HCT116 (cell line): ENCODE measurements around the gene TRPC4. TPM values are rescaled to one million over a fixed set of nuclear protein-coding genes. Genes with fewer than 3 reads are reported as not detected.

Experiments used
- ATAC-seq: fragments of 200-7000 bp; cut with Tn5 transposase; 2 replicates; pipeline ENCODE4 v1.9.1; 2020; ENCODE audit warnings: mild to moderate bottlenecking, moderate library complexity
- BruUV-seq: library from RNA; stranded (reverse); fragments of 400-500 nt; replicated peaks from 2 replicates; lab custom pipeline; 2021; lab: Mats Ljungman, UMichigan
- CTCF ChIA-PET: fragments of 300-600 bp; sonication (Branson Sonifier 250); formaldehyde crosslinking; loops from one replicate; lab custom pipeline; 2021; ENCODE audit warnings: antibody characterized with exemption; lab: Charles Lee
- POLR2A ChIA-PET: fragments of 300-600, 350-600 bp; sonication (Branson Sonifier 250); formaldehyde crosslinking; loops from one replicate; lab custom pipeline; 2021; ENCODE audit warnings: antibody characterized with exemption; lab: Charles Lee
- RAD21 ChIA-PET, 2 experiments: fragments of 300-600 bp; sonication (Branson Sonifier 250); formaldehyde crosslinking; loops; one replicate each; lab custom pipeline; 2023; ENCODE audit warnings: low total read pairs in 2 of 2; ENCODE audit not compliant: uncharacterized antibody in 2 of 2, unreplicated experiment in 2 of 2, low non-redundant PET in 1 of 2; lab: Charles Lee
- DNase-seq: peaks from one replicate; pipeline ENCODE4 v3.0.0-alpha.2; 2010; ENCODE audit warnings: low read depth, low spot score
- H2AFZ ChIP-seq: fragments of 200-600 bp; shearing (Covaris generic), sonication (generic); 2 replicates; pipeline ENCODE4 v1.6.1; 2017; ENCODE audit warnings: low read depth, mixed run types, mixed read lengths, antibody characterized with exemption, low read length; ENCODE audit not compliant: poor library complexity, severe bottlenecking
- H3K27ac ChIP-seq: 2 replicates; pipeline ENCODE4 v1.5.1; 2012; ENCODE audit warnings: low read depth, low read length
- H3K27me3 ChIP-seq: fragments of 200-600 bp; sonication (generic); 2 replicates; pipeline ENCODE4 v1.6.1; 2016; ENCODE audit warnings: mixed run types, low read length, mixed read lengths; ENCODE audit not compliant: insufficient read depth
- H3K36me3 ChIP-seq, 2 experiments: fragments of 200-500 bp in 1 of 2; fragments of 200-600 bp in 1 of 2; sonication (Bioruptor generic) in 1 of 2; sonication (generic) in 1 of 2; 2 replicates each; pipeline versions ENCODE4 v1.5.1 to v1.6.1; 2014 to 2016; ENCODE audit warnings: low read length in 2 of 2, inconsistent platforms in 1 of 2, mixed read lengths in 1 of 2, mixed run types in 1 of 2; ENCODE audit not compliant: insufficient read depth in 2 of 2, control insufficient read depth in 1 of 2
- H3K4me1 ChIP-seq, 2 experiments: fragments of 200-600 bp in 1 of 2; sonication (generic) in 1 of 2; 2 replicates each; pipeline versions ENCODE4 v1.5.1 to v1.6.1; 2012 to 2017; ENCODE audit warnings: low read length in 2 of 2, inconsistent platforms in 1 of 2, mild to moderate bottlenecking in 1 of 2, mixed read lengths in 1 of 2, mixed run types in 1 of 2, moderate library complexity in 1 of 2; ENCODE audit not compliant: insufficient read depth in 2 of 2, control insufficient read depth in 1 of 2
- H3K4me2 ChIP-seq: fragments of 200-600 bp; sonication (generic); 2 replicates; pipeline ENCODE4 v1.6.1; 2017; ENCODE audit warnings: mixed run types, low read length, mixed read lengths
- H3K4me3 ChIP-seq, 2 experiments: fragments of 200-600 bp in 1 of 2; sonication (generic) in 1 of 2; replicated peaks in 1 of 2; 2 replicates each; pipeline ENCODE4 v1.5.1; 2011 to 2016; ENCODE audit warnings: low read length in 2 of 2, control low read depth in 1 of 2, low read depth in 1 of 2, mild to moderate bottlenecking in 1 of 2, mixed read lengths in 1 of 2, mixed run types in 1 of 2
- H3K79me2 ChIP-seq: fragments of 200-600 bp; sonication (generic); 2 replicates; pipeline ENCODE4 v1.6.1; 2017; ENCODE audit warnings: mild to moderate bottlenecking, mixed run types, low read length, moderate library complexity, mixed read lengths; ENCODE audit not compliant: insufficient read depth
- H3K9ac ChIP-seq: fragments of 200-600 bp; sonication (generic); 2 replicates; pipeline ENCODE4 v1.6.1; 2016; ENCODE audit warnings: low read length, mixed read lengths
- H3K9me2 ChIP-seq: fragments of 200-600 bp; sonication (generic), shearing (Covaris generic); 2 replicates; pipeline ENCODE4 v1.6.1; 2017; ENCODE audit warnings: mixed run types, mild to moderate bottlenecking, moderate library complexity; ENCODE audit not compliant: insufficient read depth
- H3K9me3 ChIP-seq, 2 experiments: fragments of 200-500 bp in 1 of 2; fragments of 200-600 bp in 1 of 2; sonication (Bioruptor generic) in 1 of 2; sonication (generic) in 1 of 2; 2 replicates each; pipeline ENCODE4 v1.6.1; 2014 to 2017; ENCODE audit warnings: low read length in 2 of 2, mixed read lengths in 2 of 2, inconsistent platforms in 1 of 2, low read depth in 1 of 2, mild to moderate bottlenecking in 1 of 2, mixed run types in 1 of 2, moderate library complexity in 1 of 2; ENCODE audit not compliant: control insufficient read depth in 1 of 2, insufficient read depth in 1 of 2
- H4K20me1 ChIP-seq: fragments of 200-600 bp; sonication (generic), shearing (Covaris generic); 2 replicates; pipeline ENCODE4 v1.6.1; 2017; ENCODE audit warnings: mixed run types, mild to moderate bottlenecking, moderate library complexity; ENCODE audit not compliant: insufficient read depth
- CBX3 ChIP-seq: IDR thresholded peaks from 2 replicates; pipeline ENCODE4 v1.6.1; 2012; ENCODE audit warnings: low read depth
- EGR1 ChIP-seq: IDR thresholded peaks from 2 replicates; pipeline ENCODE4 v1.6.1; 2012; ENCODE audit warnings: low read depth
- ELF1 ChIP-seq: IDR thresholded peaks from 2 replicates; pipeline ENCODE4 v1.6.1; 2012; ENCODE audit warnings: low read depth, borderline replicate concordance
- EZH2 ChIP-seq: fragments of 200-600 bp; sonication (generic); IDR thresholded peaks from 2 replicates; pipeline ENCODE4 v1.6.1; 2017; ENCODE audit warnings: antibody characterized with exemption, mixed run types
- EZH2phosphoT487 ChIP-seq: fragments of 200-600 bp; IDR thresholded peaks from 2 replicates; pipeline ENCODE4 v1.6.1; 2018; ENCODE audit warnings: antibody characterized with exemption, borderline replicate concordance
- FOSL1 ChIP-seq: IDR thresholded peaks from 2 replicates; pipeline ENCODE4 v1.6.1; 2012; ENCODE audit warnings: low read depth
- JUND ChIP-seq: IDR thresholded peaks from 2 replicates; pipeline ENCODE4 v1.6.1; 2012
- POLR2A ChIP-seq: IDR thresholded peaks from 2 replicates; pipeline ENCODE4 v1.7.0; 2011; ENCODE audit warnings: borderline replicate concordance; ENCODE audit not compliant: insufficient read depth, insufficient read length; ENCODE audit errors: extremely low read depth
- POLR2AphosphoS5 ChIP-seq: IDR thresholded peaks from 2 replicates; pipeline ENCODE4 v1.6.1; 2011; ENCODE audit warnings: mild to moderate bottlenecking, low read depth, low read length, moderate library complexity
- SIN3A ChIP-seq: IDR thresholded peaks from 2 replicates; pipeline ENCODE4 v1.6.1; 2012; ENCODE audit warnings: low read depth
- SP1 ChIP-seq: IDR thresholded peaks from 2 replicates; pipeline ENCODE4 v1.6.1; 2012; ENCODE audit warnings: low read depth
- TCF7L2 ChIP-seq: IDR thresholded peaks from 2 replicates; pipeline ENCODE4 v1.7.0; 2011; ENCODE audit warnings: borderline replicate concordance, inconsistent platforms; ENCODE audit not compliant: insufficient read depth, insufficient read length; ENCODE audit errors: extremely low read depth
- YY1 ChIP-seq: IDR thresholded peaks from 2 replicates; pipeline ENCODE4 v1.6.1; 2011; ENCODE audit warnings: low read length, low read depth, moderate library complexity, mild to moderate bottlenecking; ENCODE audit not compliant: insufficient replicate concordance; ENCODE audit errors: extremely low read depth
- ZFX ChIP-seq: fragments of 450-650 bp; IDR thresholded peaks from 2 replicates; pipeline ENCODE4 v1.6.1; 2017
- ZNF274 ChIP-seq: fragments of 200-500 bp; sonication (Bioruptor generic); IDR thresholded peaks from 2 replicates; pipeline ENCODE4 v1.6.1; 2014; ENCODE audit warnings: mild to moderate bottlenecking, low read depth, low read length, inconsistent platforms
- intact Hi-C: fragments of 100-400 bp; cut with micrococcal nuclease; formaldehyde crosslinking; loops from 2 replicates; pipeline ENCODE4 v1.10.0; 2022
- total RNA-seq: library from RNA; stranded (reverse); gene quantifications from one replicate; pipeline ENCODE4 v1.2.1, GENCODE V29; 2021; ENCODE audit not compliant: unreplicated experiment
- TF ChIP-seq, protein P1 (sequence below): IDR thresholded peaks from 2 replicates; pipeline ENCODE4 v1.6.1; 2011; ENCODE audit warnings: mild to moderate bottlenecking, low read length, moderate library complexity; ENCODE audit not compliant: insufficient replicate concordance; ENCODE audit errors: extremely low read depth
- TF ChIP-seq, protein P2 (sequence below), 3 experiments: fragments of 200-600 bp in 1 of 3; sonication (generic) in 1 of 3; IDR thresholded peaks in 2 of 3; conservative IDR thresholded peaks in 1 of 3; 2 replicates each; pipeline ENCODE4 v1.5.1; 2012 to 2017; ENCODE audit warnings: low read depth in 2 of 3, low read length in 2 of 3, antibody characterized with exemption in 1 of 3, borderline replicate concordance in 1 of 3, control low read depth in 1 of 3, mild to moderate bottlenecking in 1 of 3, mixed read lengths in 1 of 3, mixed run types in 1 of 3, moderate library complexity in 1 of 3; ENCODE audit not compliant: insufficient read depth in 1 of 3
- TF ChIP-seq, protein P3 (sequence below): IDR thresholded peaks from 2 replicates; pipeline ENCODE4 v1.6.1; 2012; ENCODE audit warnings: low read depth
- TF ChIP-seq, protein P4 (sequence below): IDR thresholded peaks from 2 replicates; pipeline ENCODE4 v1.6.1; 2012

TRPC4 gene
- total RNA-seq, 1 experiment from 2014 or later: not detected

DNA sequence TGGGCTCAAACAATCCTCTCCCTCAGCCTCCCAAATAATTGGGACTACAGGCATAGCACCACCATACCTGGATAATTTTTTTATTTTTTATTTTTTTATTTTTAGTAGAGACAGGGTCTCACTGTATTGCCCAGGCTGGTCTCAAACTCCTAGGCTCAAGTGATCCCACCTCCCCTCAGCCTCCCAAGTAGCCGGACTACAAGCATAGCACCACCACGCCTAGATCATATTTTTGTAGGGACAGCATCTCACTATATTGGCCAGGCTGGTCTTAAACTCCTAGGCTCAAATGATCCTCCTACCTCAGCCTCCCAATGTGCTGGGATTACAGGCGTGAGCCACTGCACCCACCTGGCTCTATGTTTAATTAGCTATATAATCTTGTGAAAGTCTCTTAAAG is 114.2 kb downstream of the TRPC4 start:
- no peak overlapping the region for H2AFZ ChIP-seq
- no peaks in the 10 kb centered on the region for H3K27me3 ChIP-seq
- H3K9ac ChIP-seq: no peak overlapping the region
- no peaks in the 10 kb centered on the region for H3K36me3 ChIP-seq
- H3K79me2 ChIP-seq: no peaks in the 10 kb centered on the region
- H3K4me1 ChIP-seq: no peaks in the 10 kb centered on the region
- no TSS peak for BruUV-seq
- H3K4me2 ChIP-seq: no peak overlapping the region
- peaks cover 4 to 6% of the 10 kb centered on the region in 2 experiments; a peak in 1 of 4 replicates for H3K9me3 ChIP-seq
- no peaks in the 10 kb centered on the region for H4K20me1 ChIP-seq
- H3K27ac ChIP-seq: no peak overlapping the region
- ChIA-PET POLR2A (no interaction called here), RAD21 (no interaction called here), CTCF (no interaction called here)
- no peaks in the 10 kb centered on the region for H3K9me2 ChIP-seq
- DNase-seq (no peak), ATAC-seq (no peak)
- TF ChIP-seq, protein P1, sequence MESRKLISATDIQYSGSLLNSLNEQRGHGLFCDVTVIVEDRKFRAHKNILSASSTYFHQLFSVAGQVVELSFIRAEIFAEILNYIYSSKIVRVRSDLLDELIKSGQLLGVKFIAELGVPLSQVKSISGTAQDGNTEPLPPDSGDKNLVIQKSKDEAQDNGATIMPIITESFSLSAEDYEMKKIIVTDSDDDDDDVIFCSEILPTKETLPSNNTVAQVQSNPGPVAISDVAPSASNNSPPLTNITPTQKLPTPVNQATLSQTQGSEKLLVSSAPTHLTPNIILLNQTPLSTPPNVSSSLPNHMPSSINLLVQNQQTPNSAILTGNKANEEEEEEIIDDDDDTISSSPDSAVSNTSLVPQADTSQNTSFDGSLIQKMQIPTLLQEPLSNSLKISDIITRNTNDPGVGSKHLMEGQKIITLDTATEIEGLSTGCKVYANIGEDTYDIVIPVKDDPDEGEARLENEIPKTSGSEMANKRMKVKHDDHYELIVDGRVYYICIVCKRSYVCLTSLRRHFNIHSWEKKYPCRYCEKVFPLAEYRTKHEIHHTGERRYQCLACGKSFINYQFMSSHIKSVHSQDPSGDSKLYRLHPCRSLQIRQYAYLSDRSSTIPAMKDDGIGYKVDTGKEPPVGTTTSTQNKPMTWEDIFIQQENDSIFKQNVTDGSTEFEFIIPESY: no peak
- TF ChIP-seq POLR2A (no peak), EZH2 (no peak), POLR2AphosphoS5 (no peak), EGR1 (no peak), ZFX (no peak), SIN3A (no peak), JUND (no peak), SP1 (no peak), YY1 (no peak), EZH2phosphoT487 (no peak), CBX3 (no peak), ZNF274 (no peak), ELF1 (no peak), TCF7L2 (no peak), FOSL1 (no peak)
- TF ChIP-seq, protein P2, sequence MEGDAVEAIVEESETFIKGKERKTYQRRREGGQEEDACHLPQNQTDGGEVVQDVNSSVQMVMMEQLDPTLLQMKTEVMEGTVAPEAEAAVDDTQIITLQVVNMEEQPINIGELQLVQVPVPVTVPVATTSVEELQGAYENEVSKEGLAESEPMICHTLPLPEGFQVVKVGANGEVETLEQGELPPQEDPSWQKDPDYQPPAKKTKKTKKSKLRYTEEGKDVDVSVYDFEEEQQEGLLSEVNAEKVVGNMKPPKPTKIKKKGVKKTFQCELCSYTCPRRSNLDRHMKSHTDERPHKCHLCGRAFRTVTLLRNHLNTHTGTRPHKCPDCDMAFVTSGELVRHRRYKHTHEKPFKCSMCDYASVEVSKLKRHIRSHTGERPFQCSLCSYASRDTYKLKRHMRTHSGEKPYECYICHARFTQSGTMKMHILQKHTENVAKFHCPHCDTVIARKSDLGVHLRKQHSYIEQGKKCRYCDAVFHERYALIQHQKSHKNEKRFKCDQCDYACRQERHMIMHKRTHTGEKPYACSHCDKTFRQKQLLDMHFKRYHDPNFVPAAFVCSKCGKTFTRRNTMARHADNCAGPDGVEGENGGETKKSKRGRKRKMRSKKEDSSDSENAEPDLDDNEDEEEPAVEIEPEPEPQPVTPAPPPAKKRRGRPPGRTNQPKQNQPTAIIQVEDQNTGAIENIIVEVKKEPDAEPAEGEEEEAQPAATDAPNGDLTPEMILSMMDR (IDR thresholded peaks at IDR 0.05 in 2 of 3, conservative IDR thresholded peaks at IDR 0.05 in 1 of 3; ENCODE audit: borderline replicate concordance in 1 of 3, insufficient read depth in 1 of 3, low read depth in 2 of 3, low read length in 2 of 3): no peak
- TF ChIP-seq, protein P3, sequence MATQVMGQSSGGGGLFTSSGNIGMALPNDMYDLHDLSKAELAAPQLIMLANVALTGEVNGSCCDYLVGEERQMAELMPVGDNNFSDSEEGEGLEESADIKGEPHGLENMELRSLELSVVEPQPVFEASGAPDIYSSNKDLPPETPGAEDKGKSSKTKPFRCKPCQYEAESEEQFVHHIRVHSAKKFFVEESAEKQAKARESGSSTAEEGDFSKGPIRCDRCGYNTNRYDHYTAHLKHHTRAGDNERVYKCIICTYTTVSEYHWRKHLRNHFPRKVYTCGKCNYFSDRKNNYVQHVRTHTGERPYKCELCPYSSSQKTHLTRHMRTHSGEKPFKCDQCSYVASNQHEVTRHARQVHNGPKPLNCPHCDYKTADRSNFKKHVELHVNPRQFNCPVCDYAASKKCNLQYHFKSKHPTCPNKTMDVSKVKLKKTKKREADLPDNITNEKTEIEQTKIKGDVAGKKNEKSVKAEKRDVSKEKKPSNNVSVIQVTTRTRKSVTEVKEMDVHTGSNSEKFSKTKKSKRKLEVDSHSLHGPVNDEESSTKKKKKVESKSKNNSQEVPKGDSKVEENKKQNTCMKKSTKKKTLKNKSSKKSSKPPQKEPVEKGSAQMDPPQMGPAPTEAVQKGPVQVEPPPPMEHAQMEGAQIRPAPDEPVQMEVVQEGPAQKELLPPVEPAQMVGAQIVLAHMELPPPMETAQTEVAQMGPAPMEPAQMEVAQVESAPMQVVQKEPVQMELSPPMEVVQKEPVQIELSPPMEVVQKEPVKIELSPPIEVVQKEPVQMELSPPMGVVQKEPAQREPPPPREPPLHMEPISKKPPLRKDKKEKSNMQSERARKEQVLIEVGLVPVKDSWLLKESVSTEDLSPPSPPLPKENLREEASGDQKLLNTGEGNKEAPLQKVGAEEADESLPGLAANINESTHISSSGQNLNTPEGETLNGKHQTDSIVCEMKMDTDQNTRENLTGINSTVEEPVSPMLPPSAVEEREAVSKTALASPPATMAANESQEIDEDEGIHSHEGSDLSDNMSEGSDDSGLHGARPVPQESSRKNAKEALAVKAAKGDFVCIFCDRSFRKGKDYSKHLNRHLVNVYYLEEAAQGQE: no peak
- TF ChIP-seq, protein P4, sequence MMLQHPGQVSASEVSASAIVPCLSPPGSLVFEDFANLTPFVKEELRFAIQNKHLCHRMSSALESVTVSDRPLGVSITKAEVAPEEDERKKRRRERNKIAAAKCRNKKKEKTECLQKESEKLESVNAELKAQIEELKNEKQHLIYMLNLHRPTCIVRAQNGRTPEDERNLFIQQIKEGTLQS: no peak
- intact Hi-C loops: no loop called here
- no peak overlapping the region for H3K4me3 ChIP-seq
